ENCODE data around the gene ANKRD52.
"Not testable (repeated sequence)": the region's sequence is repeated elsewhere in the genome, so short reads cannot be mapped to it uniquely, and the experiment has no call there.

The ANKRD52 gene

DNA sequence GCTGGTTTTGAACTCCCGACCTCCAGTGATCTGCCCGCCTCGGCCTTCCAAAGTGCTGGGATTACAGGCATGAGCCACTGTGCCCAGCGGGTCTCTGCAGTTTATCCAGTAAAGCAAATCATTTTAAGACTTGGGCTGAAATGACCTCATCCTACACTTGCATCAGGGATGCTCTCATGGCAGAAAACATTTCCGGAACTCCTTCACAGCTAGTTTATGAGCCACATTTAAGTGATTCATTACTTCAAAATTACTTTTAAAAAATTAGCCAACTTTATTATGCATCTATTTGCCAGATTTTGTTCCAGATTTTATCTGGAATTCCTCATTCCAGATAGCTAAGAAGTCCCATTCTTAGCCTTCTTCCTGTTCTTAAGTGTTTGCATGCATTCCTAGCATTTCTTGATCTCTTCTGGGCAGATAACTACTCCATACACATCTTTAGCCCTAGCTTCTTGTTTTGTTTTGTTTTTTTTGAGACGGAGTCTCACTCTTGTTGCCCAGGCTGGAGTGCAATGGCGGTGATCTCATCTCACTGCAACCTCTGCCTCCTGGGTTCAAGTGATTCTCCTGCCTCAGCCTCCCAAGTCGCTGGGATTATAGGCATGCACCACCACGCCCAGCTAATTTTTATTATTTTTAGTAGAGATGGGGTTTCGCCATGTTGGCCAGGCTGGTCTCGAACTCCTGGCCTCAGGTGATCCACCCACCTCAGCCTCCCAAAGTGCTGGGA lies 61.2 kb downstream of the ANKRD52 start:
- peak overlapping the region in 1 of 2 experiments; percentile 20 for H2BK12ac ChIP-seq (ENCODE audit: low read length in 2 of 2)
- H3K4ac ChIP-seq (ENCODE audit: low read depth in 1 of 2, low read length in 2 of 2); H2BK120ac ChIP-seq (ENCODE audit: low read depth, low read length); H2BK15ac ChIP-seq (ENCODE audit: low read depth, poor library complexity, severe bottlenecking); H3K79me1 ChIP-seq (replicated peaks; ENCODE audit: low read length, poor library complexity, severe bottlenecking); H3K4me1 ChIP-seq (ENCODE audit: control insufficient read depth, insufficient read depth, low read depth, low read length); H3K36me3 ChIP-seq (ENCODE audit: control insufficient read depth in 1 of 2, insufficient read depth in 2 of 2, low read depth in 1 of 2, low read length in 2 of 2); H3K23ac ChIP-seq (ENCODE audit: low read length in 2 of 2); H4K8ac ChIP-seq (ENCODE audit: low read length); H2AK5ac ChIP-seq (ENCODE audit: low read length, severe bottlenecking); H2AFZ ChIP-seq (ENCODE audit: low read depth, low read length); H3K4me3 ChIP-seq (ENCODE audit: insufficient read depth in 1 of 2, low read depth in 1 of 2, low read length in 2 of 2); H3K4me2 ChIP-seq (ENCODE audit: low read length, poor library complexity, severe bottlenecking); H3K9me3 ChIP-seq (ENCODE audit: control insufficient read depth, low read length); H2BK5ac ChIP-seq (ENCODE audit: low read depth, low read length, poor library complexity, severe bottlenecking); H3K14ac ChIP-seq (ENCODE audit: low read length in 2 of 2); H3K18ac ChIP-seq (ENCODE audit: low read depth in 1 of 2, low read length in 2 of 2); H3K27me3 ChIP-seq (ENCODE audit: control insufficient read depth in 1 of 2, insufficient read depth in 1 of 2, low read length in 2 of 2): not testable (repeated sequence)
- 26% methylated on average over 10 of the region's 11 CpGs for WGBS
- peak; percentile 97 for DNase-seq
- peak overlapping the region; percentile 21 for H3K9ac ChIP-seq (ENCODE audit: low read length)
- peak overlapping the region; percentile 35 for H4K91ac ChIP-seq (ENCODE audit: low read length)
- peak overlapping the region; percentile 42 for H3K27ac ChIP-seq (ENCODE audit: low read length, poor library complexity, severe bottlenecking)

DNA sequence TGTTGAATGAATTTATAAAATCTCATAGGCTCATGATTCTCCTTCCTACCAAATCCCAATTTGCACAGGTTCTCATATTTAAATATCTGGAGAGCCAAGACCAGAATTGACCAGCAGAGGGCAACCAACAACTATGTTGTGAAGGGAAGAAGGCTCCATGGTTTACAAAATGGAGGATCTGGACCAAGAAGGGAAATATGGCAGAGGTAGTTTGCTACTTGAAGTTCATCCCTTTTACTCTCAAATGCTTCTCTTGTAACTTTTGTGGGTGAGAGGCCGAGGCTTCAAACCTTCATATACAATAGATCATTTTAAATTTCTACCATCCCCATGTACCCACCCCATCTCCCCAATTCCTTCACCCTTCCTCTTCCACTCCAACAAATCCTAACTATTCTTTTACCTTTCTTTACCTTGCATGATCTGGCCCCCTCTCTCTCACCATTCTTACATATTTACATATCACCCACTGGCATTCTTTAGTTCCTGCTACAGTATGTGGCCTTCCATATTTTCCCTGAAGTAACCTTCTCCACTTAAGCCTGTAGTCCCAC lies 65.1 kb downstream of the ANKRD52 start:
- Histone ChIP-seq H3K36me3 (ENCODE audit: control insufficient read depth in 1 of 2, insufficient read depth in 2 of 2, low read depth in 1 of 2, low read length in 2 of 2) (no peaks in the 10 kb centered on the region), H2AK5ac (ENCODE audit: low read length, severe bottlenecking) (no peak overlapping the region), H2BK5ac (ENCODE audit: low read depth, low read length, poor library complexity, severe bottlenecking) (no peak overlapping the region), H2AFZ (ENCODE audit: low read depth, low read length) (no peak overlapping the region), H3K4ac (ENCODE audit: low read depth in 1 of 2, low read length in 2 of 2) (no peak overlapping the region), H2BK15ac (ENCODE audit: low read depth, poor library complexity, severe bottlenecking) (no peak overlapping the region), H3K4me3 (ENCODE audit: insufficient read depth in 1 of 2, low read depth in 1 of 2, low read length in 2 of 2) (no peak overlapping the region), H3K18ac (ENCODE audit: low read depth in 1 of 2, low read length in 2 of 2) (no peak overlapping the region), H4K91ac (ENCODE audit: low read length) (no peak overlapping the region), H3K27ac (ENCODE audit: low read length, poor library complexity, severe bottlenecking) (no peak overlapping the region), H2BK12ac (ENCODE audit: low read length in 2 of 2) (peak overlapping the region in 1 of 2 experiments; percentile 54), H3K79me1 (replicated peaks; ENCODE audit: low read length, poor library complexity, severe bottlenecking) (no peaks in the 10 kb centered on the region), H3K23ac (ENCODE audit: low read length in 2 of 2) (no peak overlapping the region), H3K14ac (ENCODE audit: low read length in 2 of 2) (no peak overlapping the region), H3K9me3 (ENCODE audit: control insufficient read depth, low read length) (no peaks in the 10 kb centered on the region), H3K4me1 (ENCODE audit: control insufficient read depth, insufficient read depth, low read depth, low read length) (peaks cover under 1% of the 10 kb centered on the region), H2BK120ac (ENCODE audit: low read depth, low read length) (no peak overlapping the region), H3K9ac (ENCODE audit: low read length) (peak overlapping the region; percentile 53), H4K8ac (ENCODE audit: low read length) (peak overlapping the region; percentile 69), H3K27me3 (ENCODE audit: control insufficient read depth in 1 of 2, insufficient read depth in 1 of 2, low read length in 2 of 2) (no peaks in the 10 kb centered on the region), H3K4me2 (ENCODE audit: low read length, poor library complexity, severe bottlenecking) (no peak overlapping the region)
- DNase-seq, result peak; percentile 85
- 17% methylated on average over 1 of the region's 1 CpG for WGBS

DNA sequence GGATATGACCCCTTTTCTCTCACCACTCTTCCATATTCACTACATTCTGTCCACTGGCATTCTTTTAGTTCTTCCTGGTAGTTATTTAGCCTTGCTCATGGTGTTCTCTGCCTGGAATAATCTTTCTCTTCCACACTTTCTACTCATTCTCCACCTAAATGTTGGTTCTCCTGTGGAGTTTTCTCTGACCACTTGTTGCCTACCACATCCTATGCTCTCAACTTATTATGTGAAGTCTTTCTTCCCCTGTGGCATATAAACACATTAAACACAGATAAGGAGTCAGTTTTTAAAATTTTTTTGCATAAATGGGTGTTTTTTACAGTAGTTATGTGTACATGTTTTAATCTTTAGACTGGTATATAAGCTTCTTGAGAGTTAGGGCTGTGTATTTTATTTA lies 65.6 kb downstream of the ANKRD52 start:
- H3K4me3 ChIP-seq (ENCODE audit: insufficient read depth in 1 of 2, low read depth in 1 of 2, low read length in 2 of 2), result no peak overlapping the region
- no peak overlapping the region for H2BK12ac ChIP-seq (ENCODE audit: low read length in 2 of 2)
- H3K14ac ChIP-seq (ENCODE audit: low read length in 2 of 2), result no peak overlapping the region
- H3K79me1 ChIP-seq (replicated peaks; ENCODE audit: low read length, poor library complexity, severe bottlenecking), result no peaks in the 10 kb centered on the region
- H3K9me3 ChIP-seq (ENCODE audit: control insufficient read depth, low read length), result no peaks in the 10 kb centered on the region
- H3K9ac ChIP-seq (ENCODE audit: low read length), result no peak overlapping the region
- no peaks in the 10 kb centered on the region for H3K27me3 ChIP-seq (ENCODE audit: control insufficient read depth in 1 of 2, insufficient read depth in 1 of 2, low read length in 2 of 2)
- H4K8ac ChIP-seq (ENCODE audit: low read length), result no peak overlapping the region
- H2BK5ac ChIP-seq (ENCODE audit: low read depth, low read length, poor library complexity, severe bottlenecking), result no peak overlapping the region
- no peak overlapping the region for H4K91ac ChIP-seq (ENCODE audit: low read length)
- H2BK15ac ChIP-seq (ENCODE audit: low read depth, poor library complexity, severe bottlenecking), result no peak overlapping the region
- H3K23ac ChIP-seq (ENCODE audit: low read length in 2 of 2), result no peak overlapping the region
- H2AFZ ChIP-seq (ENCODE audit: low read depth, low read length), result no peak overlapping the region
- H3K4ac ChIP-seq (ENCODE audit: low read depth in 1 of 2, low read length in 2 of 2), result no peak overlapping the region
- no peak for DNase-seq
- no peak overlapping the region for H2AK5ac ChIP-seq (ENCODE audit: low read length, severe bottlenecking)
- H3K18ac ChIP-seq (ENCODE audit: low read depth in 1 of 2, low read length in 2 of 2), result no peak overlapping the region
- no peak overlapping the region for H3K4me2 ChIP-seq (ENCODE audit: low read length, poor library complexity, severe bottlenecking)
- H3K27ac ChIP-seq (ENCODE audit: low read length, poor library complexity, severe bottlenecking), result no peak overlapping the region
- no peaks in the 10 kb centered on the region for H3K36me3 ChIP-seq (ENCODE audit: control insufficient read depth in 1 of 2, insufficient read depth in 2 of 2, low read depth in 1 of 2, low read length in 2 of 2)
- H2BK120ac ChIP-seq (ENCODE audit: low read depth, low read length), result no peak overlapping the region
- H3K4me1 ChIP-seq (ENCODE audit: control insufficient read depth, insufficient read depth, low read depth, low read length), result peaks cover 4% of the 10 kb centered on the region

DNA sequence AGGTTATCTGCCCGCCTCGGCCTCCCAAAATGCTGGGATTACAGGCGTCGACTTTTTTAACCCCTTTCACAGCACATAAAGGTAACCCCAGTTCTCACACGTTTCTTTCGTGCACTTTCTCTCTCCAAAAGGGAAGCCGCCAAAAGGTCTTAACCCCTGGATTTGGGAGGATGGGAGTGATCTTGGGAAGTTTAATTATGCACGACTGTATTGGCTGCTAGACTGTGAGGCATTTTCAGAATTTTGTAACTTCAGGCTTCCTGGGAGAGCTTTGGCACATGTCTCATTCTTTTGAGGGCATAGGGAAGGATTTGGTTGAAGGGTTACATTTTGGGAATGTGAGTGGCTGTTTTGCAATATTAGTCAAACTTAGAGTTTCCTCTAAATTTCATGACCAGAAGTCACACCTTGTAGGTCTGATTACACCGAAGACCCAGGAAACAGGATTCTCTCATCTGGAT lies 67.5 kb downstream of the ANKRD52 start:
- Histone ChIP-seq H3K14ac (ENCODE audit: low read length in 2 of 2) (no peak overlapping the region), H3K27me3 (ENCODE audit: control insufficient read depth in 1 of 2, insufficient read depth in 1 of 2, low read length in 2 of 2) (no peaks in the 10 kb centered on the region), H3K9ac (ENCODE audit: low read length) (peak overlapping the region; percentile 92), H2BK5ac (ENCODE audit: low read depth, low read length, poor library complexity, severe bottlenecking) (no peak overlapping the region), H2BK120ac (ENCODE audit: low read depth, low read length) (no peak overlapping the region), H3K4me3 (ENCODE audit: insufficient read depth in 1 of 2, low read depth in 1 of 2, low read length in 2 of 2) (peak overlapping the region in 1 of 2 experiments; percentile 96), H2AK5ac (ENCODE audit: low read length, severe bottlenecking) (no peak overlapping the region), H3K4me2 (ENCODE audit: low read length, poor library complexity, severe bottlenecking) (peak overlapping the region; percentile 20), H3K36me3 (ENCODE audit: control insufficient read depth in 1 of 2, insufficient read depth in 2 of 2, low read depth in 1 of 2, low read length in 2 of 2) (peaks cover 0 to 10% of the 10 kb centered on the region in 2 experiments), H3K23ac (ENCODE audit: low read length in 2 of 2) (no peak overlapping the region), H3K4me1 (ENCODE audit: control insufficient read depth, insufficient read depth, low read depth, low read length) (peaks cover 6% of the 10 kb centered on the region), H3K18ac (ENCODE audit: low read depth in 1 of 2, low read length in 2 of 2) (no peak overlapping the region), H3K27ac (ENCODE audit: low read length, poor library complexity, severe bottlenecking) (no peak overlapping the region), H2AFZ (ENCODE audit: low read depth, low read length) (no peak overlapping the region), H3K9me3 (ENCODE audit: control insufficient read depth, low read length) (no peaks in the 10 kb centered on the region), H2BK15ac (ENCODE audit: low read depth, poor library complexity, severe bottlenecking) (no peak overlapping the region), H2BK12ac (ENCODE audit: low read length in 2 of 2) (no peak overlapping the region), H4K8ac (ENCODE audit: low read length) (peak overlapping the region; percentile 81), H3K4ac (ENCODE audit: low read depth in 1 of 2, low read length in 2 of 2) (peak overlapping the region in 1 of 2 experiments; percentile 33), H3K79me1 (replicated peaks; ENCODE audit: low read length, poor library complexity, severe bottlenecking) (peaks cover 2% of the 10 kb centered on the region), H4K91ac (ENCODE audit: low read length) (no peak overlapping the region)
- DNase-seq, result no peak
- 40% methylated on average over 8 of the region's 9 CpGs for WGBS
